ENCODE measurements around the gene ZNF460.

DNA sequence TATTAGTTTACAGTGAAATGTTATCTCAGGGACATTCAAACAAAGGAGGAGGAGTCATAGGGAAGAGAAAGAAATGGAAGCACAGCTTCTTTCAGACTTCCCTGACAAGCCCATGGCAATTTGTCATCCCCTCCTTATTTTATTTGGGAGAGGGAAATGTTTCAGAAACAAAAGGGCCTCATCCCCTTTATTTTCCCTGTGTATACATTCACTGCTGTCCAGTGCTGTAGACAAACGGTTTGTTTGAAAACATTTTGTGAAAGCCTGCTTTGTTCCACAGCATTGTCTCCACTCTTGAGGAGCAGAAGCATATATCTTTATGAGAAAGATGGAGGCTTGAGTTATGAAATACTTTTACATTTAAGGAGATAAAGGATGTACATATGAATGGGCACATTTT, 12.3 kb downstream of the ZNF460 start:
- TF ChIP-seq, protein P1, sequence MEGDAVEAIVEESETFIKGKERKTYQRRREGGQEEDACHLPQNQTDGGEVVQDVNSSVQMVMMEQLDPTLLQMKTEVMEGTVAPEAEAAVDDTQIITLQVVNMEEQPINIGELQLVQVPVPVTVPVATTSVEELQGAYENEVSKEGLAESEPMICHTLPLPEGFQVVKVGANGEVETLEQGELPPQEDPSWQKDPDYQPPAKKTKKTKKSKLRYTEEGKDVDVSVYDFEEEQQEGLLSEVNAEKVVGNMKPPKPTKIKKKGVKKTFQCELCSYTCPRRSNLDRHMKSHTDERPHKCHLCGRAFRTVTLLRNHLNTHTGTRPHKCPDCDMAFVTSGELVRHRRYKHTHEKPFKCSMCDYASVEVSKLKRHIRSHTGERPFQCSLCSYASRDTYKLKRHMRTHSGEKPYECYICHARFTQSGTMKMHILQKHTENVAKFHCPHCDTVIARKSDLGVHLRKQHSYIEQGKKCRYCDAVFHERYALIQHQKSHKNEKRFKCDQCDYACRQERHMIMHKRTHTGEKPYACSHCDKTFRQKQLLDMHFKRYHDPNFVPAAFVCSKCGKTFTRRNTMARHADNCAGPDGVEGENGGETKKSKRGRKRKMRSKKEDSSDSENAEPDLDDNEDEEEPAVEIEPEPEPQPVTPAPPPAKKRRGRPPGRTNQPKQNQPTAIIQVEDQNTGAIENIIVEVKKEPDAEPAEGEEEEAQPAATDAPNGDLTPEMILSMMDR (IDR thresholded peaks at IDR 0.05), result no peak
- TF ChIP-seq POLR2A (IDR thresholded peaks at IDR 0.05), result no peak
